ENCODE data around the gene EPHX1. TPM values are rescaled to one million over a fixed set of nuclear protein-coding genes. Genes with fewer than 3 reads are reported as not detected.
A peak's percentile ranks its signal among the peaks of the same experiment; 100 is the strongest.

EPHX1 gene
- total RNA-seq (100 to 1,000 TPM in 1 of 2 donors, 10 to 100 TPM in 1; 93.8 to 230 TPM), polyA plus RNA-seq (1,000 to 10,000 TPM in 1 of 2 donors, 100 to 1,000 TPM in 1; 178 to 1,448 TPM)

GRCh38 chr1:225809842-225810578 is at the start of gene EPHX1:
TSS of gene EPHX1 (plus strand) at chr1:225810124. CDS start at chr1:225828730, 18,606 bp downstream.
- TF ChIP-seq RXRA (IDR thresholded peaks at IDR 0.05) (peak; percentile 11 to 39), JUND (IDR thresholded peaks at IDR 0.05) (no peak), SP1 (IDR thresholded peaks at IDR 0.05) (peak; percentile 43), NR2F2 (IDR thresholded peaks at IDR 0.05) (no peak), HNF4A (conservative IDR thresholded peaks at IDR 0.05) (peak in 1 of 2 donors; percentile 30), ATF3 (IDR thresholded peaks at IDR 0.05) (no peak), CTCF (IDR thresholded peaks at IDR 0.05; ENCODE audit: low read depth, low read length, missing input control) (peak; percentile 21), ZBTB33 (IDR thresholded peaks at IDR 0.05) (no peak), GABPA (IDR thresholded peaks at IDR 0.05 in 1 of 2, conservative IDR thresholded peaks at IDR 0.05 in 1 of 2) (no peak), TAF1 (conservative IDR thresholded peaks at IDR 0.05) (peak; percentile 28), RAD21 (IDR thresholded peaks at IDR 0.05) (peak; percentile 53 to 57), HNF4G (IDR thresholded peaks at IDR 0.05) (no peak), YY1 (IDR thresholded peaks at IDR 0.05) (peak; percentile 92), EGR1 (IDR thresholded peaks at IDR 0.05; ENCODE audit: low read depth in 2 of 2) (no peak), REST (IDR thresholded peaks at IDR 0.05) (peak; percentile 77), FOXA2 (IDR thresholded peaks at IDR 0.05) (no peak), FOXA1 (IDR thresholded peaks at IDR 0.05) (peak; percentile 10)
- TF ChIP-seq, protein P1, sequence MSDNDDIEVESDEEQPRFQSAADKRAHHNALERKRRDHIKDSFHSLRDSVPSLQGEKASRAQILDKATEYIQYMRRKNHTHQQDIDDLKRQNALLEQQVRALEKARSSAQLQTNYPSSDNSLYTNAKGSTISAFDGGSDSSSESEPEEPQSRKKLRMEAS (IDR thresholded peaks at IDR 0.05), result peak; percentile 36
- DNase-seq (ENCODE audit: low spot score), result peak; percentile 89
- peaks cover 19 to 40% (median 34%) of the 10 kb centered on the region in 4 donors for H3K4me1 ChIP-seq (ENCODE audit: control insufficient read depth in 4 of 4, insufficient read depth in 4 of 4, low read length in 3 of 4)
- H3K9ac ChIP-seq (ENCODE audit: low read depth in 1 of 2, low read length in 2 of 2), result peak within 1 kb of the TSS; percentile 45 to 72
- H3K9me3 ChIP-seq (ENCODE audit: control insufficient read depth in 4 of 4, low read length in 3 of 4), result no peaks in the 10 kb centered on the region
- 1% methylated on average over 80 of the region's 80 CpGs for WGBS
- no peaks in the 10 kb centered on the region for H3K36me3 ChIP-seq (ENCODE audit: control insufficient read depth in 4 of 4, insufficient read depth in 3 of 4, low read depth in 1 of 4, low read length in 3 of 4)
- H3K27ac ChIP-seq (ENCODE audit: low read depth in 1 of 2, low read length in 2 of 2), result peak within 1 kb of the TSS; percentile 75 to 93
- H3K27me3 ChIP-seq (ENCODE audit: control insufficient read depth in 4 of 4, insufficient read depth in 4 of 4, low read length in 3 of 4), result no peaks in the 10 kb centered on the region
- H3K4me3 ChIP-seq (ENCODE audit: low read depth in 1 of 3, low read length in 3 of 3), result peak within 1 kb of the TSS; percentile 63 to 95 (median 75)

All from liver (tissue), 9 donors.